Esophagus muscularis mucosa (tissue), 4 donors: ENCODE measurements around the gene MYPN. TPM values are rescaled to one million over a fixed set of nuclear protein-coding genes. Genes with fewer than 3 reads are reported as not detected.

Experiments used
- DNase-seq: peaks from one replicate; pipeline ENCODE4 v3.0.0-alpha.2; 2017; ENCODE audit errors: extremely low spot score
- H3K27ac ChIP-seq, 4 donors: fragments of 200-600 bp; sonication (generic); replicated peaks in 1 of 4; 1 replicate in 3 of 4; 2 replicates in 1 of 4; pipeline ENCODE4 v1.5.1; 2016 to 2019; ENCODE audit warnings: mild to moderate bottlenecking in 1 of 4
- H3K27me3 ChIP-seq, 4 donors: fragments of 200-600 bp; sonication (generic); one replicate each; pipeline versions ENCODE4 v1.5.1 to v1.6.0; 2016 to 2019
- H3K36me3 ChIP-seq, 4 donors: fragments of 200-600 bp; sonication (generic); one replicate each; pipeline ENCODE4 v1.5.1; 2016 to 2019
- H3K4me1 ChIP-seq, 4 donors: fragments of 200-600 bp; sonication (generic); one replicate each; pipeline ENCODE4 v1.5.1; 2016 to 2019
- H3K4me3 ChIP-seq, 4 donors: fragments of 200-600 bp; sonication (generic); 1 replicate in 2 of 4; 2 replicates in 2 of 4; pipeline ENCODE4 v1.5.1; 2016 to 2019; ENCODE audit warnings: mild to moderate bottlenecking in 4 of 4, moderate library complexity in 1 of 4
- H3K9me3 ChIP-seq, 4 donors: fragments of 200-600 bp; sonication (generic); 1 replicate in 3 of 4; 2 replicates in 1 of 4; pipeline ENCODE4 v1.5.1; 2016 to 2019
- CTCF ChIP-seq, 3 experiments: fragments of 200-600 bp in 2 of 3; fragments of 450-650 bp in 1 of 3; sonication (generic) in 2 of 3; IDR thresholded peaks; one replicate each; pipeline ENCODE4 v1.5.1; 2017 to 2019; ENCODE audit warnings: antibody characterized with exemption in 3 of 3, mild to moderate bottlenecking in 2 of 3, moderate library complexity in 1 of 3
- EP300 ChIP-seq: sonication (generic); formaldehyde crosslinking; IDR thresholded peaks from one replicate; pipeline ENCODE4 v1.6.1; 2017; ENCODE audit warnings: antibody characterized with exemption
- POLR2A ChIP-seq: fragments of 450-650 bp; IDR thresholded peaks from one replicate; pipeline ENCODE4 v1.6.1; 2017; ENCODE audit warnings: antibody characterized with exemption, moderate library complexity, mild to moderate bottlenecking, low read depth
- POLR2AphosphoS5 ChIP-seq, 2 donors: sonication (generic); formaldehyde crosslinking; IDR thresholded peaks; one replicate each; pipeline ENCODE4 v1.6.1; 2017; ENCODE audit warnings: antibody characterized with exemption in 2 of 2
- WGBS: methylation state at CpG from one replicate; pipeline ENCODE4 v1.1.5; 2018; 5-methylcytosine and 5-hydroxymethylcytosine counted together
- intact Hi-C: fragments of 100-400 bp; cut with DNase I; formaldehyde crosslinking; loops from one replicate; pipeline ENCODE4 v1.15.1; 2023
- total RNA-seq, 4 donors: library from RNA; depleted of rRNA; stranded (reverse); fragments of >200 nt; gene quantifications; one replicate each; pipeline versions ENCODE4 v1.1.0 to v1.2.1, GENCODE V29; 2016

MYPN gene
- total RNA-seq, 4 donors from 2014 or later, result 0.50 to 1.5 (median 0.67) TPM

- TF ChIP-seq EP300, result no peak
- no peak for TF ChIP-seq POLR2AphosphoS5 (IDR thresholded peaks at IDR 0.05)
- H3K27ac ChIP-seq, result no peak overlapping the region
- H3K4me1 ChIP-seq, result peaks cover 0 to 9% (median 0%) of the 10 kb centered on the region in 4 donors
- H3K4me3 ChIP-seq, result no peak overlapping the region
- no peaks in the 10 kb centered on the region for H3K27me3 ChIP-seq
- H3K36me3 ChIP-seq, result no peaks in the 10 kb centered on the region
- DNase-seq, result no peak
- WGBS, result 65% methylated on average over 2 of the region's 2 CpGs
- intact Hi-C loops, result no loop called here
- no peaks in the 10 kb centered on the region for H3K9me3 ChIP-seq
These were observed 21.4 kb upstream of the MYPN start for GRCh38 chr10:68087685-68088401.

GRCh38 chr10:68088740-68089139, 20.5 kb upstream of the MYPN start:
- intact Hi-C loops, result no loop called here
- Histone ChIP-seq H3K36me3 (no peaks in the 10 kb centered on the region), H3K27me3 (no peaks in the 10 kb centered on the region), H3K4me3 (no peak overlapping the region), H3K4me1 (peaks cover 0 to 7% (median 0%) of the 10 kb centered on the region in 4 donors), H3K9me3 (no peaks in the 10 kb centered on the region), H3K27ac (no peak overlapping the region)
- WGBS, result 56% methylated on average over 4 of the region's 4 CpGs
- TF ChIP-seq POLR2A (no peak), CTCF (IDR thresholded peaks at IDR 0.05) (no peak), POLR2AphosphoS5 (IDR thresholded peaks at IDR 0.05) (no peak), EP300 (no peak)
- no peak for DNase-seq

- TF ChIP-seq EP300, result no peak
- TF ChIP-seq POLR2AphosphoS5 (IDR thresholded peaks at IDR 0.05), result no peak
- no peak for TF ChIP-seq POLR2A
- TF ChIP-seq CTCF (IDR thresholded peaks at IDR 0.05), result no peak
- 91% methylated on average over 4 of the region's 4 CpGs for WGBS
- Histone ChIP-seq H3K4me3 (no peak overlapping the region), H3K4me1 (peaks cover 0 to 8% (median 0%) of the 10 kb centered on the region in 4 donors), H3K9me3 (no peaks in the 10 kb centered on the region), H3K27me3 (no peaks in the 10 kb centered on the region), H3K36me3 (no peaks in the 10 kb centered on the region), H3K27ac (no peak overlapping the region)
- intact Hi-C loops, result no loop called here
- no peak for DNase-seq
These were observed 18.7 kb upstream of the MYPN start for GRCh38 chr10:68090586-68090985.

- H3K4me1 ChIP-seq, result peaks cover 0 to 15% (median 7%) of the 10 kb centered on the region in 4 donors
- H3K36me3 ChIP-seq, result no peaks in the 10 kb centered on the region
- no peaks in the 10 kb centered on the region for H3K27me3 ChIP-seq
- H3K27ac ChIP-seq, result no peak overlapping the region
- H3K4me3 ChIP-seq, result no peak overlapping the region
- DNase-seq, result no peak
- no peaks in the 10 kb centered on the region for H3K9me3 ChIP-seq
- 90% methylated on average over 2 of the region's 2 CpGs for WGBS
- intact Hi-C loops, result no loop called here
- no peak for TF ChIP-seq CTCF (IDR thresholded peaks at IDR 0.05)
- no peak for TF ChIP-seq POLR2A
- TF ChIP-seq EP300, result no peak
These were observed 16.8 kb upstream of the MYPN start for GRCh38 chr10:68092512-68092911.

- H3K27me3 ChIP-seq, result no peaks in the 10 kb centered on the region
- no peaks in the 10 kb centered on the region for H3K36me3 ChIP-seq
- H3K9me3 ChIP-seq, result no peaks in the 10 kb centered on the region
- TF ChIP-seq CTCF (IDR thresholded peaks at IDR 0.05) (no peak), POLR2AphosphoS5 (IDR thresholded peaks at IDR 0.05) (no peak), EP300 (no peak), POLR2A (no peak)
- H3K27ac ChIP-seq, result peak overlapping the region in 1 of 4 donors; percentile 34
- 73% methylated on average over 2 of the region's 2 CpGs for WGBS
- no peak overlapping the region for H3K4me3 ChIP-seq
- H3K4me1 ChIP-seq, result peaks cover 0 to 20% (median 11%) of the 10 kb centered on the region in 4 donors
- DNase-seq, result no peak
- intact Hi-C loops, result no loop called here
These were observed 14.1 kb upstream of the MYPN start for GRCh38 chr10:68095153-68095552.
